GDM1 (cell line): ENCODE measurements around the gene FNDC7.
A peak's percentile ranks its signal among the peaks of the same experiment; 100 is the strongest.
"Not testable (repeated sequence)": the region's sequence is repeated elsewhere in the genome, so short reads cannot be mapped to it uniquely, and the experiment has no call there.

Experiments used
- DNase-seq: peaks from one replicate; lab custom pipeline; 2025; lab: John Stamatoyannopoulos, UW

Gene FNDC7

DNA sequence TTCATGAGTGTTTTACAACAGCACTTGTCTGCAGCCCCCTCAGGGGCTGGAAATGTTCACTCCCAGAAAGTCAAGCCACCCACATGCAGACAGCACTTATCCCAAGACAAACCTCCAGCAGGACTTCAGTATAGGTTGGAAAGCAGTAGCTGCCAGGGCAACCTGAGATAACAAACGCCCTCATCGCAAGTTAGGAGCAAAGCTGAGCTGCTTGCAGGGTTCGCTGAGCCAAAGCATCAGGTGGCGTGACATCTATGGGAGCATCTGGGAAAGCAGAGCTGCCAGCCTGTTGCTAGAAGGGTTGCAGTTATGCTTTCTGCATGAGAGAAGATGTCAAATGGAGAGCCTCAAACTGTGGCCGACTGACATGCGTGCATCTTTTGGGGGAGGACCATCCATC lies 29.5 kb downstream of the FNDC7 start:
- no peak for DNase-seq

DNA sequence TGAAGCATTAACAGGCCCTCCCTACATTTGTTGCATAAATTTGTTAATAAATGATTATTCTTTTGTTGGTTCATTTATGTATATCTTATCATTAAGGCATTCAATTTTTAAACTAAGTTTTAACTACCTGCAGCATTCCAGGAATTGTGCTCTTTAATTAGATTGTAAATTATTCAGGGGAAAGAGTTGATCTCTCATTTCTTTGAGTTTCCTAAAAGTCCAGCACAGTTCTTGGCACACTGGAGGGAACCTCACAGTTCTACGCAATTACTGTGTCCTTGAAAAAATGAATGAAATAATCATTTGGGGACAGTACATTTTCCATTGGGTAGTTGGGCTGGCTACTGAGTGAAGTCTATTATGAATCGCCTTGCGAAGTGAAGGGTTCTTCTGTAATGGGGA lies 33.3 kb downstream of the FNDC7 start:
- DNase-seq = no peak

DNA sequence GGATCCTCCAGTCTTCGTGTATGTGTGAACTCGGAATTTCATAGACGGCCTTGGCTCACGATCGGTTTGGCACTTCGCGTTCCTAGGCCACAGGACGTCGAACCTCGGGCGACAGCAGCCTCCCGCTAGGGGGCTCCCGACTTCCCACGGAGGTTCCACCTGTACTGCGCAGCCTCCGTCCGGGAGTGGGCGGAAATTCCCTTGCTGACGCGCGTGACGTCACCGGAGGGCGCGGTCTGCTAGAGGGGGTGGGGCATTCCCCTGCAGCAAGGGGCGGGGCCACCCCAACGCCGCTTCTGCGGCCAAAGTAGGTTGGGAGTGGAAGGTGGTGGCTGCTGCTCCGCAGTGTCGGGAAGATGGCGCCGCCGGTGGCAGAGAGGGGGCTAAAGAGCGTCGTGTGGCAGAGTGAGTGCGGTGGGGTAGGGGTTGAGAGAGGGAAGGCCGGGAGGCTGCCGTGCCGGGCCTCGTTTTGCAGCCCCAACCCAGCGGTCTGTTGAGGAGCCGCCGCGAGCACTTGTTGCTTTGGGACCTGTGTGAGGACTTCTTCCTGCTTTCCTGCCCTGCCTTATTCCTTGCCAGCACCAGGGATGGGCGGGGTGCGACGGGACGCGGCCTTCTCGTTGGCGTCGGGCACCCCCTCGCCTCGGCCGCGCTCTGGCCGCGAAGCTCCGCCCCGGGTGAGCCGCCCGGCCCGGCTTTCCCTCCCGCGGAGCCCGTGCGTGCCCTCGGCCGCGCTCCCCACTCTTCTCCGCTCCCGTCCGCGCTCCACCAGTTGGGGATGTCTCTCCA lies 33.9 kb downstream of the FNDC7 start, which contains the start of gene STXBP3:
Gene STXBP3, plus strand, starts transcription at position 293 of the 789 bp plus-strand sequence. Its CDS starts 64 bp downstream, at position 357.
- peak; percentile 98 for DNase-seq

DNA sequence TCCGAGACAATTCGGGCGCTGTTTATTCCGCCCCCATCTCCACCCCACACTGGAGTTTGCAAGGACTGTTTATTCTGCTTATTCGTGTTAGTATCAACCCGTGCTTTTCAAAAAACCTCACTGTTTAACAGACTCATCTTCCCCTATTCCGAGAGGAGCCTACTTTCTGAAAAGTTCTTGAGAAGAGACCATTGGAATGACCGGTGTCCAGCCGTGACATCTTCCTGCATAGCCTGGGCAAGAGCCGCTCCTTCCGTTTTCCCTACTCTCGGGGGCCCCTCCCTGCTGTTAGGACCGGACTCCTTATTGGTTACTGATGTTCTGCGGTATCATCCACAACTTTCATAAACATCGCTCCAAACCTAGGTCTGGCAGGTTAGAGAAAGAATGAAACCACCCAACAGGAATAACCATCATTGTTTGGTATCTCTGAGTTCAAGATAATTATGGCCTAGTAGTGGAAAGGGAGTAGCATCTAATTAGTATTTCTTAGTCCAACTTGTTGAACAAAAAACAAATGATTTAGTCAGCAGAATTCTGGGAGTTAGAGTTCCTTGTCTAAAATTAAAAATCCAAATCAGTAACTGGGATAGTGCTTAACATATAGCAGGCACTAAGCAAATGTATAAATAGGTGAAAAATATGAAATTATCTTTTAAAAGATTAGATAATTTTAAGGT lies 34.6 kb downstream of the FNDC7 start:
- DNase-seq = peak; percentile 61

DNA sequence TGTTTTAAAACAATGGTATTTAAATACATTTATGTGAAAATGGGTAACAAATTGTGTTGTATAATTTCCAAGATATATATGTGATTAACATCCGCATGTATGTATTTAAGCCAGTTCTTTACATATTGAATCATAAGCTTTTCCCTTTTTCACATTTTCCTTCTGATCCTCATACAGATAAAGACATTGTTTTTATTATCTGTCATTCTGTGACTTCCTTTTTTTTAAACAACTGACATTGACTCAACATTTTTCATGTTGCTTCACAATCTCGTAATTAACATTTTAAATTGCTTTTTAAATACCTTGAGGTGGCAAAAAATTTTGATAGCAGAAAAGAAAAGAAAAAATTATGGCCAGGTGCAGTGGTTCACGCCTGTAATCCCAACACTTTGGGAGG lies 35.2 kb downstream of the FNDC7 start:
- DNase-seq = no peak

DNA sequence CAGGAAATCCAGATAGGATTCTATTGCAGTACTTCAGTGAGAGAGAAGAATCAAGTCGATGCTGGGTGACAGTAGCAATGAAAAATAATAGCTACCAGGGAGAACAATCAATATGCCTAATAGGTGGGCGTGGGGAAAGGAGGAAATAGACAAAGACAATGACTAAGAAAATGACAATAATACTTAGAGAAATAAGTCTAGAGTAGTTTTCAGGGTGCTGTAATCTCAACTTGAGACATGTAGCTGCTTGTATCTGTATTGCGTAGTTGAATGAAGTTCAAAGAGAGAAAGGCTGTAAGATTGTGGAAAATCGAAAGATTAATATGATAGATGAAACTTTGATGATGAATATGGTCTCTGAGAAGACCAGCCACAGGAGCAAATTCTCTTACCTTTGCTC lies 36.4 kb downstream of the FNDC7 start:
- no peak for DNase-seq

DNA sequence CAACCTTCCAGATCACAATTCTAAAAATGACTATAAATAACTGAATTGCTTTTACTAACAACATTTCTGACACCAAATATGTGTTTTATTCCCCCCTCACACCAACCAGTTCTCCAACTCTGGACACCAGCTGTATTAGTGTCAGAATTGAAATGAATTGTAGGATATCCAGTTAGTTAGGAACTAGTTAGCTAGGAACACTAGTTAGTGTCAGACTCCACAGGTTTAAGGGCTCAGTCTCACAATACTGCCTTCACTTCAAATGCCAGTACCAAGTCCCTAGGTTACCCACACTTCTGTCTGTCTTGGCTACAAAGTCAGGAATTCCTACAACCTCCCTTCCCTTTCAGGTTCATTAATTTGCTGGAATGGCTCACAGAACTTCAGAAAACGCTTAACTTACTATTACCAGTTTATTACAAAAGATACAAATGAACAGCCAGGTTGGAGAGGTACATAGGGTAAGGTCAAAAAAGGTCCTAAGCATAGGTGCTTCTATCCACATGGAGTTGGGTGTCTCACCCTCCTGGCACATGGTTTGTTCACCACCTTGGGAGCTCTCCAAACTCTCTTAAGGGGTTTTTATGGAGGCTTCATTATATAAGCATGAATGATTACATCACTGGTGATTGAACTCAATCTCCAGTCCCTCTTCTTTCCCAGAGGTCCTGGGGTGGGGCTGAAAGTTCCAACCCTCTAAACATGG lies 37.9 kb downstream of the FNDC7 start:
- DNase-seq = no peak

DNA sequence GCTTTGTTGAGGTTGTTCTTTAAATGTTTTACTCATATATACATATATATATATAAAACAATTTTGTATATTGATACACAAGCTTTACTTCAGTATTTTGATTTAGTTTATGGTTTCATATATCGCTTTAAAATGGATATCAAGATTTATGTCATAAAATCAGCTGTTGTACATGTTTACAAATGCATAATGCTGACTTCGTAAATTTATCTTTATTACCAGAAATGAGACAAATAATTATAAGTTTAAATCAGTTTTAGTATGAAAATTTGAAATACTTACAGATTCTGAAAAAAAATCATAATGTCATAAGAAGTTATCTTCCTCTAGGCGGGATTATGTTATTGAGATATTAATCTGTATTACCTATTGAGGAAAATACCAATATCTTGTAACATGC lies 40.7 kb downstream of the FNDC7 start:
- DNase-seq = no peak

DNA sequence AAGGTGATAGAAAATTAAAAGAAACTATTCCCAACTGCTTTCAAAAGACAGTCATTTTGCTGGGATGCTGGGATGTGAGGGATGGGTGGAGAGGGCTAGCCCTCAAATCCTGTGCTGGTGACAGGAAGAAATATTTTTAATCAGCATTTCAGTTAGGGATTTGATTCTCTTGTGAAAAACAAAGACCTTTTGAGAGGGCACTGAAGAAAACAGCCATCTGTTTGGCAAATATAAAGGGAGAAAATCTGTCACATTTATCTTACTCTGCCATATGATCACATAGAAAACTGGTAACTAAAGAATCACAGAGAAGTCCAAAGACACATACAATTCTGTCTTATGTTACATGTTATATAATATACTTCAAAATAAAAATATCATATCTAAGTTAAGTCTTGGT lies 46.1 kb downstream of the FNDC7 start:
- DNase-seq = no peak

DNA sequence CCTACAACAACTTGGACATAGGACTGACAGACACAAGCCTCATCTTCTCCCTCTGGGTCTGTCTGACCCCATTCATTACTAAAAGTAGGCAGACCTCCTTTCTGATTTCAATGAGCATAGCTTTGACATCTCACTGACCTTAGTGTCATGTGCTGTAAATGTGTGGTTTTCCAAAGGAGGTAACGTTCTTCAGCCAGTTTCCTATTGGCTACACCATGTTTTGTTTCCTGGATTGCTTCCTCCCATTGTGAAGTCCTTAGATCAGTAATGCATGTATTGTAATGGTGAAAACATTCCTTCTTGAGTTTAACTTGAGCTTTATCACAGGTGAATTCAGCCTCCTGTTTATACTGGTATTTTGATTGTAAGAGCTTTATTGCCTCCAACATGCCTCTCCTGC lies 54.4 kb downstream of the FNDC7 start:
- no peak for DNase-seq

DNA sequence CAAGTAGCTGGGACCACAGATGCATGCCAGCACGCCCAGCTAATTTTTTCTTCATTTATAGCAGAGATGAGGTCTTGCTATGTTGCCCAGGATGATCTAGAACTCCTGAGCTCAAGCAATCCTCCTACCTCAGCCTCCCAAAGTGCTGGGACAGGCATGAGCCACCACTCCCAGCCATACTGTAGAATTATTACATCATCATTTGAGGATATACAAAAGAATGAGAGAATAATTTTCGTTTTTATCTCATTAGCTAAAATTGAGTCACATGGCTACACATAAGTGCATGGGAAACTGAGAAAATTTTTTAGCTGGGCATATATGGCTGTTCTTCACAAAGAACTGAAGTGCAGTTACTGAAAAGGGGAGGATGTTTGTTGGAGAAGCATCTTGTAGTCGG lies 55.0 kb downstream of the FNDC7 start:
- DNase-seq = no peak

DNA sequence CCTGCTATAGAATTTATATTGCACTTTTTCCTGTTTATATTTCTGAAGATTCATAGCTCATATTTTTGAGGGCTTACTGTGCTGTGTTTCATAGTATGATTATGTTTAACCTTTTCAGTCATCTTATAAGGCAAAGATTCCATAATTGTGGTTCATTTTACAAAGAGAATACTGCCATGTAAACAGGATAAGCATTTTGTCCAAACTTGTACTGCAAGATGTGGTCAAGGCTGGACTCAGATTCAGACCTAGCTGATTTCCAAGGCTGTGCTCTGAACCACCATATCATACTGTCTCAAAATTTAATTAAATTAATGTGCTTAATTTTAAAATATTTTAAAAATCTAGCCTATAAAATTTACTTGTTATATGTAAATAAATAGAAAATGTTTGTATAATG lies 65.1 kb downstream of the FNDC7 start:
- DNase-seq = no peak

DNA sequence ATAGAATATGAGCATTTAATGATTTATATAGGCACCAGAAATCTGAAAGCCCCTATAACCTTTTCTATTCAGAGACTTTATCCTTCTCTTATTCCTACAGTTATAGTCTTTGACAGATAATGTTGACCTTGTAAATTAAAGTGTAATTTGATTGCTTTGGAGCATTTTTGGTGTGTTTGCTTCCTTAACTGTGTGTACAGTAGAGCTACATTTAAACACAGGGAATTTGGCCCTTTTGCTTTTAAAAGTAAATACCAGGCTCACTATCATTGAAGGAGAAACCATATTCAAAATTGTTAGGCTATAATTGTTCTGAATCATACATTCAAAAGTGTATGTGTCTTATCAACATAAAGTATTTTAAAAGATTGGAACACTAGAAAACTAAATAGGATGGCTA lies 66.7 kb downstream of the FNDC7 start:
- DNase-seq = no peak

DNA sequence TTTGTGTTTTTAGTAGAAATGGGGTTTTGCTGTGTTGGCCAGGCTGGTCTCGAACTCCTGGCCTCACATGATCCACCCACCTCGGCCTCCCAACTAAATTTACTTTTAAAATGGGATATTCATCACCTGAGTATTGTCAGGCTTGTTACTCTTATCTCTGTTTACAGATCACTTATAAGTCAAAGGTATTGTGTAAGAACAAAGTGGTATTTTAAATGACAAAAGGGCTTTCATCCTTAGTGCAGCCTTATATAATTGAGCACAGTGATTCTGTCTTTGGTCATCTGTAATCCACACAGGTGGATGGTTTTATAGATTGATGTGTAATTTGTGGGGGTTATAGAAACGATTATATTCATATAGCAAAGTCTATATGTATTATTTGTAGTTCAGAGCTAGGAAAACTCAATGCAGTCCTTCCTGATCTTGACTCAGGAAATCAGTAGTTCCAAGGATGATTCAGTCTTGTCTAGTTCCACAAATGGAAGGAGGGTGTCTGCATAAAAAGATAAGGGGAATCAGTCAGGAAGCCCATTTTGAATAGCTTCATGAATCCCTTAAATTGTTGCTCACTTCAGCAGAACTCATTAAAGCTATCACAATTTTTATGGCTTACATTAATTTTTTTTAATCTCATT lies 68.3 kb downstream of the FNDC7 start:
- no peak for DNase-seq

DNA sequence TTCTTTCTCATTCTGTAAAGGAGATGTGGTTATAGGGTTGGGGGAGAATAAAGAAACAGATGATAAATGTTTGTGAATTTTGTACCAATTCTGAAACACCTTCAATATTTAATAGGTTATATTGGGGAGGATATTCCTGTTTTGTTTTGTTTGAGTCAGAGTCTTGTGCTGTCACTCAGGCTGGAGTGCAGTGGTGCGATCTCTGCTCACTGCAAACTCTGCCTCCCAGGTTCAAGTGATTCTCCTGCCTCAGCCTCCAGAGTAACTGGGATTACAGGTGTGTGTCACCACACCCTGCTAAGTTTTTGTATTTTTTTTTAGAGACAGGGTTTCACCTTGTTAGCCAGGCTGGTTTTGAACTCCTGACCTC lies 68.9 kb downstream of the FNDC7 start:
- DNase-seq = not testable (repeated sequence)

DNA sequence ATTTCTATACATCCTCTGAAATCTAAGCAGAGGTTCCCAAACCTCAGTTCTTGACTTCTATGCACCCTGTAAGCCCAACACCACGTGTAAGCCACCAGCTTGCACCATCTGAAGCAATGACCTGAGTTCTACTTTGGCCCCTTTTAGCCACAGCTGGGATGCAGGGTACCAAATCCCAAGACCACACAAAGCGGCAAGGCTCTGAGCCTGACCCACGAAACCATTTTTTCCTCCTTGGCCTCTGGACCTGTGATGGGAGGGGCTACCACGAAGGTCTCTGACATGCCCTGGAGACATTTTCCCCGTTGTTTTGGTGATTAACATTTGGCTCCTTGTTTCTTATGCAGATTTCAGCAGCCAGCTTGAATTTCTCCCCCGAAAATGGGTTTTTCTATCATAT lies 72.6 kb downstream of the FNDC7 start:
- no peak for DNase-seq

DNA sequence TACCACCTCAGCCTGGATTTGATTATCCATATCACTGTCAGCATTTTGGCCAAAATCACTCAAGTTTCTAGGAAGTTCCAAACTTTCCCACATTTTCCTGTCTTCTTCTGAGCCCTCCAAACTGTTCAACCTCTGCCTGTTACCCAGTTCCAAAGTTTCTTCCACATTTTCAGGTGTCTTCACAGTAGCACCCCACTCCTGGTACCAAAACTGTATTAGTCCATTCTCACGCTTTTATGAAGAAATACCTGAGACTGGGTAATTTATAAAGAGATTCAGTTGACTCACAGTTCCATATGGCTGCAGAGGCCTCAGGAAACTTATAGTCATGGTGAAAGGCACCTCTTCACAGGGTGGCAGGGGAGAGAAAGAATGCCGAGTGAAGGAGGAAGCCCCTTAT lies 73.2 kb downstream of the FNDC7 start:
- no peak for DNase-seq

DNA sequence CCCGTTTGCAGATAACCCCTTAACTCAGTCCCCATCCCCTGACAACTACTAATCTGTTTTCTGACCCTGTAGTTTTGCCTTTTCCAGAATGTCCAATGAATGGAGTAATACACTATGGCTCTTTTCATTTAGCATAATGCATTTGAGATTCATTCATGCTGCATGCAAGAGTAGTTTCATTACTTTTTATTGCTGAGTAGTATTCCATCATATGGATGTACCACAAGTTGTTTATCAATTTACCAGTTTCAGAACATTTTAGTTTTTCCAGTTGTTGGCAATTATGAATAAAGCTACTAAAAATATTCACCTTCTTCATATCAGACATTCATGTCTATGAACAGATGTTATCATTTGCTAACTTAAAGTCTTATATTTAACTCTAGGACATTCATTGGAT lies 79.1 kb downstream of the FNDC7 start:
- DNase-seq = no peak
